Kidney (tissue), 14 donors: Measurements from ENCODE around the gene IMPA2. TPM values are rescaled to one million over a fixed set of nuclear protein-coding genes. Genes with fewer than 3 reads are reported as not detected.

Experiments used
- DNase-seq, 5 donors: peaks; one replicate each; pipeline ENCODE4 v3.0.0-alpha.2; 2013 to 2020
- FAIRE-seq: peaks from 2 replicates; lab custom pipeline; 2012; peaks lifted over from hg19 to GRCh38; lab: Jason Lieb, UNC
- H3K27ac ChIP-seq, 2 donors: one replicate each; pipeline ENCODE4 v1.7.0; 2013; ENCODE audit warnings: low read depth in 2 of 2, low read length in 2 of 2, inconsistent platforms in 1 of 2
- H3K27me3 ChIP-seq: one replicate; pipeline ENCODE4 v1.7.1; 2013; ENCODE audit warnings: low read length, inconsistent platforms; ENCODE audit not compliant: control insufficient read depth, insufficient read depth
- H3K36me3 ChIP-seq, 3 donors: one replicate each; pipeline versions ENCODE4 v1.7.0 to v1.7.1; 2013; ENCODE audit warnings: low read length in 3 of 3, control low read depth in 1 of 3, inconsistent platforms in 1 of 3; ENCODE audit not compliant: insufficient read depth in 3 of 3, control insufficient read depth in 2 of 3
- H3K4me1 ChIP-seq, 3 donors: one replicate each; pipeline versions ENCODE4 v1.7.0 to v1.7.1; 2013; ENCODE audit warnings: low read length in 3 of 3, inconsistent platforms in 1 of 3, low read depth in 1 of 3; ENCODE audit not compliant: control insufficient read depth in 2 of 3, insufficient read depth in 2 of 3
- H3K4me3 ChIP-seq, 3 donors: one replicate each; pipeline versions ENCODE4 v1.7.0 to v1.8.1; 2013; ENCODE audit warnings: low read length in 3 of 3, control low read depth in 1 of 3, inconsistent platforms in 1 of 3
- H3K9ac ChIP-seq, 3 donors: one replicate each; pipeline versions ENCODE4 v1.7.0 to v1.7.1; 2013; ENCODE audit warnings: low read length in 3 of 3, control low read depth in 1 of 3, inconsistent platforms in 1 of 3
- H3K9me3 ChIP-seq, 3 donors: one replicate each; pipeline versions ENCODE4 v1.7.0 to v1.7.1; 2013; ENCODE audit warnings: low read length in 3 of 3, control low read depth in 1 of 3, inconsistent platforms in 1 of 3; ENCODE audit not compliant: control insufficient read depth in 2 of 3, insufficient read depth in 1 of 3
- CTCF ChIP-seq: IDR thresholded peaks from 3 replicates; pipeline ENCODE4 v1.5.1; 2012; ENCODE audit warnings: mild to moderate bottlenecking, moderate library complexity, borderline replicate concordance; ENCODE audit not compliant: insufficient read depth; ENCODE audit errors: extremely low read depth
- intact Hi-C: fragments of 100-400 bp; cut with DNase I; formaldehyde crosslinking; loops from one replicate; pipeline ENCODE4 v1.11.1; 2022
- polyA plus RNA-seq: library from polyadenylated mRNA; stranded (reverse); fragments of 350-450 nt; fragmentation: Illumina TruSeq; extraction: RNeasy Lipid Tissue Mini Kit (QIAGEN cat#74804); gene quantifications from one replicate; pipeline ENCODE4 v1.2.3, GENCODE V29; 2014; ENCODE audit warnings: low read depth, low replicate concordance; ENCODE audit not compliant: insufficient read depth
- total RNA-seq: library from RNA; stranded (reverse); fragmentation: NEBNext Ultra II Directional; extraction: Animal tissue kit (Norgen Biotek cat#: 25700); gene quantifications from one replicate; pipeline ENCODE4 v1.2.1, GENCODE V29; 2021
- donor health status: control.
- donor health status: control.
- donor health status: control.
- donor health status: control.
- donor health status: control.
- donor health status: DM: yes; HTN: yes; CAD: no.
- donor health status: Normal renal cell carcinoma (clear cell type).

The IMPA2 gene
- total and polyA plus RNA-seq, 2 donors from 2014 or later, result 157 to 348 TPM

GRCh38 chr18:12031181-12031580 lies 49.9 kb downstream of the IMPA2 start:
- Histone ChIP-seq H3K27me3 (no peaks in the 10 kb centered on the region), H3K4me1 (peaks cover 0 to 8% (median 0%) of the 10 kb centered on the region in 3 donors), H3K9ac (no peak overlapping the region), H3K36me3 (peaks cover 0 to 39% (median 20%) of the 10 kb centered on the region in 3 donors), H3K9me3 (no peaks in the 10 kb centered on the region), H3K4me3 (no peak overlapping the region), H3K27ac (no peak overlapping the region)
- intact Hi-C loops, result no loop called here
- DNase-seq (no peak), FAIRE-seq (no peak)
- no peak for TF ChIP-seq CTCF

GRCh38 chr18:12031846-12032245 lies 50.5 kb downstream of the IMPA2 start:
- Histone ChIP-seq H3K9ac (no peak overlapping the region), H3K9me3 (no peaks in the 10 kb centered on the region), H3K27ac (no peak overlapping the region), H3K4me3 (no peak overlapping the region), H3K27me3 (no peaks in the 10 kb centered on the region), H3K4me1 (peaks cover 0 to 6% (median 0%) of the 10 kb centered on the region in 3 donors), H3K36me3 (peaks cover 0 to 39% (median 20%) of the 10 kb centered on the region in 3 donors)
- DNase-seq (no peak), FAIRE-seq (no peak)
- intact Hi-C loops, result no loop called here
- TF ChIP-seq CTCF, result no peak

- Histone ChIP-seq H3K4me1 (peaks cover 0 to 6% (median 0%) of the 10 kb centered on the region in 3 donors), H3K4me3 (no peak overlapping the region), H3K9ac (no peak overlapping the region), H3K27me3 (no peaks in the 10 kb centered on the region), H3K36me3 (peaks cover 0 to 39% (median 17%) of the 10 kb centered on the region in 3 donors), H3K9me3 (no peaks in the 10 kb centered on the region), H3K27ac (no peak overlapping the region)
- DNase-seq (no peak), FAIRE-seq (no peak)
- TF ChIP-seq CTCF, result no peak
- intact Hi-C loops, result no loop called here
Measured at GRCh38 chr18:12032786-12033642, 51.7 kb downstream of the IMPA2 start.
